ENCODE measurements around the gene KRTAP5-7.
"Not testable (repeated sequence)": the region's sequence is repeated elsewhere in the genome, so short reads cannot be mapped to it uniquely, and the experiment has no call there.

The KRTAP5-7 gene

GRCh38 chr11:71568704-71569349 is 41.8 kb downstream of the KRTAP5-7 start:
- TF ChIP-seq CTCF (IDR thresholded peaks at IDR 0.05; ENCODE audit: low read depth, low read length), result no peak
- DNase-seq (ENCODE audit: extremely low read depth, low read depth), result no peak

GRCh38 chr11:71571101-71571850 is 44.2 kb downstream of the KRTAP5-7 start:
- not testable (repeated sequence) for DNase-seq (ENCODE audit: extremely low read depth, low read depth)

GRCh38 chr11:71572811-71573210 is 45.7 kb downstream of the KRTAP5-7 start:
- no peak for DNase-seq (ENCODE audit: extremely low read depth, low read depth)
- TF ChIP-seq CTCF (IDR thresholded peaks at IDR 0.05; ENCODE audit: low read depth, low read length), result no peak

GRCh38 chr11:71574418-71574817 is 47.4 kb downstream of the KRTAP5-7 start:
- no peak for TF ChIP-seq CTCF (IDR thresholded peaks at IDR 0.05; ENCODE audit: low read depth, low read length)
- no peak for DNase-seq (ENCODE audit: extremely low read depth, low read depth)

- DNase-seq (ENCODE audit: extremely low read depth, low read depth), result no peak
- TF ChIP-seq CTCF (IDR thresholded peaks at IDR 0.05; ENCODE audit: low read depth, low read length), result no peak
Measured at GRCh38 chr11:71575723-71576424, 48.8 kb downstream of the KRTAP5-7 start.

- not testable (repeated sequence) for DNase-seq (ENCODE audit: extremely low read depth, low read depth)
Measured at GRCh38 chr11:71576688-71577465, 49.8 kb downstream of the KRTAP5-7 start.

- no peak for TF ChIP-seq CTCF (IDR thresholded peaks at IDR 0.05; ENCODE audit: low read depth, low read length)
- no peak for DNase-seq (ENCODE audit: extremely low read depth, low read depth)
Measured at GRCh38 chr11:71577469-71578004, 50.5 kb downstream of the KRTAP5-7 start.

All from AG09319 (cell line).